ENCODE results near the gene TXNRD2. TPM values are rescaled to one million over a fixed set of nuclear protein-coding genes. Genes with fewer than 3 reads are reported as not detected.
A peak's percentile ranks its signal among the peaks of the same experiment; 100 is the strongest.

Gene TXNRD2
- total RNA-seq, 1 donor from 2014 or later = 5.8 TPM

- TF ChIP-seq CTCF (conservative IDR thresholded peaks at IDR 0.05; ENCODE audit: low read depth, low read length) = peak; percentile 5
- H3K4me3 ChIP-seq (ENCODE audit: low read depth, low read length) = no peak overlapping the region
- no peak for DNase-seq (ENCODE audit: low read depth)
These were observed 65.2 kb downstream of the TXNRD2 start for GRCh38 chr22:19876314-19876940.

DNA sequence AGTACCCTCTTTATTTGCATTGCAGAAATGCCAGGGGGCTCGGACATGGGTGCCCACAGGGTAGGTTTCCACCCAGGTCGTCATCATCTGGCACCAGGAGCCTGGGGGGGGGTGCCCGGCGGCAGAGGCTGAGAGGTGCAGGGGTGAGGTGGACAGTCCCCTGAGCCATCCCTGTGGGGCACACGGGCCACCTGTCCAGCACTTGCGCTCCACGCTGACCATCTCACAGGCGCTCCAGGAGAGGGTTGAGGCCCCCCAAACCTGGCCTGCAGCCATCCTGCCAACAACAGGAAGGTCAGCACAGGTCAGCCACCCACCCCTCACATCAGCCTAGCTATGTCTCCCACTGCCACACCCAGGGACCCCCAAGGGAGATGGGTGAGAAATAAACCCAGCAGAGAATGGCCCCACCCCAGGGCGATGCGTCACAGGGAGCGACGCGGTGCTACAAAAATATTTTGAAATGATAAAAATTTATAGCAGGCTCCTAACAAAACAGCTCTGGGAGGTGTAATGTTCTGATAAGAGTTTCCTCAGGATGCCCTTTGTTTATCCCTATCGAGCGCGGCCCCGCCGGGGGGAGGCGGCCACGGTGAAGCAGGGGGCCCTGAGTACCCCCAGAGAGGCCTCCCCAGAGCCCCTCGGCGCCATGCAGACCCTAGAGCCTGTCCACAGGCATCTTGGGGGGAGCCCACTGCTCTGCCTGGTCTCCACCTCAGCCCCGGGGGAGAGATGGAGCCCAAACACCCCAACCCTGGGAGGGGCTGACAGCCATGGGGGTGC lies 65.9 kb downstream of the TXNRD2 start:
- no peak for TF ChIP-seq CTCF (conservative IDR thresholded peaks at IDR 0.05; ENCODE audit: low read depth, low read length)
- no peak for DNase-seq (ENCODE audit: low read depth)

DNA sequence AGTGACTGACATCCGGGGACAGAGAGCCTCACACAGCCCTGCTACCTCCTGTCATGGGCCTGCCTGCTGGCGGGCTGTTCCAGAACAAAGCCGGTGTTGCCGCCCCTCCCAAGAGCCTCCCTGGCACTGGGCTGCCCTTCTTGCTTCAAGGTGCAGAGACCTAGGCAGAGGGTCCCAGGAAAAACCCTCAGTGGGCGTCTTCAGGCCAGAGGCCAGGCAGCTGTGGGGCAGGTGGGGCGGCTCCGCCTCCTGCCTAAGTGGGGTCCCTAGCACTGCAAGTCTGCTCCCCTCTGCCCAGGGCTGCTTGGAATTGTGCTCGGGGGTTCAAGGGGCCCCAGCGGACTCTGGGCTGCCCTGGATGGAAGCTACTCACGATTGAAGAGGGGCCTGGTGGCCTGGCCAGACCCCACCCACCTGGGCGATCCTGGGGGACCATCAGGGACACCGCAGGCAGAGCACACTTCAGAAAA lies 66.5 kb downstream of the TXNRD2 start:
- no peak overlapping the region for H3K4me3 ChIP-seq (ENCODE audit: low read depth, low read length)
- DNase-seq (ENCODE audit: low read depth) = no peak
- no peak for TF ChIP-seq CTCF (conservative IDR thresholded peaks at IDR 0.05; ENCODE audit: low read depth, low read length)

More for the DNA sequence above, 65.9 kb downstream of the TXNRD2 start:
- H3K4me3 ChIP-seq (ENCODE audit: low read depth, low read length) = no peak overlapping the region

DNA sequence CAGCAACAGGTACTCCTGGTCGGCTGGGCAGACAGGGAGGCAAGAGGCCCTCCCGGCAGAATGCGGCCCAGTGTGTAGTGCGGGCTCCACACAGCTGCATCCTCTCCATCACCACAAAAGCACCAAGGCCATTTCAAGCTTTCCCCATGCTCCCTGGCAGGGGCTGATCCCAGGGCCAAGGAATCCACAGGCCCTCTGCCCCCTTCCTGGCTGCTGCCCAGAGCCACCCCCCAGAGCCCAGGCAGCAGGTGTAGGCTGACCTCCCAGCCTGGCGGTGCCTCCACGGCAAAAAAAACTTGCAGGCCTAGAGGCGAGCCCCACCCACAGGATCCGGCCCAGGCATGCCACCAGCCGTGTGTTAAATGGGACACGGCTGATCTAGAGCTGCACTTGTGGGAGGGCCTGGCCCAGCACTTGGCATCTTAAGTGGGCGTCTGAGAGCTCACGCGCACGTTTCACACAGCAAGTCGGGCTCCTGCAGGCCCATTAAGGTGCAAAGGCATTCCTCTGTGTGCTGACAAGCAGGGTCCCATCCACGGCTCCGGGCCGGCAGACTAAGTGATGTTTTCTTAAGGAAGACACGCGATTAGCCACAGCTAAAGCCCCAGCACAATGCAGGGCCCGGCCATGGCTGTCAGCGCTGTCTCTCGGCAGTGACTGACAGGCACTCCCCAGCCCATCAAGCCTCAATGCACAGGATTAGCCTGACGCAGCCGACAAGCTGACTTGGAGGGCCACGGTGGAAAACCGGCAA lies 67.1 kb downstream of the TXNRD2 start:
- no peak for DNase-seq (ENCODE audit: low read depth)
- no peak for TF ChIP-seq CTCF (conservative IDR thresholded peaks at IDR 0.05; ENCODE audit: low read depth, low read length)

GRCh38 chr22:19873960-19874306 lies 67.7 kb downstream of the TXNRD2 start:
- TF ChIP-seq CTCF (conservative IDR thresholded peaks at IDR 0.05; ENCODE audit: low read depth, low read length) = no peak
- no peak for DNase-seq (ENCODE audit: low read depth)
- no peak overlapping the region for H3K4me3 ChIP-seq (ENCODE audit: low read depth, low read length)

More for the DNA sequence above, 67.1 kb downstream of the TXNRD2 start:
- H3K4me3 ChIP-seq (ENCODE audit: low read depth, low read length) = no peak overlapping the region

- no peak overlapping the region for H3K4me3 ChIP-seq (ENCODE audit: low read depth, low read length)
- no peak for DNase-seq (ENCODE audit: low read depth)
- no peak for TF ChIP-seq CTCF (conservative IDR thresholded peaks at IDR 0.05; ENCODE audit: low read depth, low read length)
These were observed 68.3 kb downstream of the TXNRD2 start for GRCh38 chr22:19873138-19873959.
